ENCODE measurements around the gene IL24. TPM values are rescaled to one million over a fixed set of nuclear protein-coding genes. Genes with fewer than 3 reads are reported as not detected.

Gene IL24
- total RNA-seq, 4 donors from 2014 or later, result not detected

GRCh38 chr1:206863266-206863665 is 34.0 kb upstream of the IL24 start:
- Histone ChIP-seq H3K36me3 (no peaks in the 10 kb centered on the region), H3K4me3 (no peak overlapping the region), H3K4me1 (peaks cover 0 to 8% (median 0%) of the 10 kb centered on the region in 4 donors), H3K27ac (no peak overlapping the region), H3K27me3 (no peaks in the 10 kb centered on the region), H3K9me3 (no peaks in the 10 kb centered on the region)
- 64 to 92% methylated on average over 1 of the region's 1 CpG for WGBS, 2 donors
- TF ChIP-seq, protein P1, sequence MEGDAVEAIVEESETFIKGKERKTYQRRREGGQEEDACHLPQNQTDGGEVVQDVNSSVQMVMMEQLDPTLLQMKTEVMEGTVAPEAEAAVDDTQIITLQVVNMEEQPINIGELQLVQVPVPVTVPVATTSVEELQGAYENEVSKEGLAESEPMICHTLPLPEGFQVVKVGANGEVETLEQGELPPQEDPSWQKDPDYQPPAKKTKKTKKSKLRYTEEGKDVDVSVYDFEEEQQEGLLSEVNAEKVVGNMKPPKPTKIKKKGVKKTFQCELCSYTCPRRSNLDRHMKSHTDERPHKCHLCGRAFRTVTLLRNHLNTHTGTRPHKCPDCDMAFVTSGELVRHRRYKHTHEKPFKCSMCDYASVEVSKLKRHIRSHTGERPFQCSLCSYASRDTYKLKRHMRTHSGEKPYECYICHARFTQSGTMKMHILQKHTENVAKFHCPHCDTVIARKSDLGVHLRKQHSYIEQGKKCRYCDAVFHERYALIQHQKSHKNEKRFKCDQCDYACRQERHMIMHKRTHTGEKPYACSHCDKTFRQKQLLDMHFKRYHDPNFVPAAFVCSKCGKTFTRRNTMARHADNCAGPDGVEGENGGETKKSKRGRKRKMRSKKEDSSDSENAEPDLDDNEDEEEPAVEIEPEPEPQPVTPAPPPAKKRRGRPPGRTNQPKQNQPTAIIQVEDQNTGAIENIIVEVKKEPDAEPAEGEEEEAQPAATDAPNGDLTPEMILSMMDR (IDR thresholded peaks at IDR 0.05), result no peak
- TF ChIP-seq EP300 (IDR thresholded peaks at IDR 0.05) (no peak), POLR2A (IDR thresholded peaks at IDR 0.05) (no peak)
- no peak for DNase-seq (ENCODE audit: low spot score in 2 of 2)

DNA sequence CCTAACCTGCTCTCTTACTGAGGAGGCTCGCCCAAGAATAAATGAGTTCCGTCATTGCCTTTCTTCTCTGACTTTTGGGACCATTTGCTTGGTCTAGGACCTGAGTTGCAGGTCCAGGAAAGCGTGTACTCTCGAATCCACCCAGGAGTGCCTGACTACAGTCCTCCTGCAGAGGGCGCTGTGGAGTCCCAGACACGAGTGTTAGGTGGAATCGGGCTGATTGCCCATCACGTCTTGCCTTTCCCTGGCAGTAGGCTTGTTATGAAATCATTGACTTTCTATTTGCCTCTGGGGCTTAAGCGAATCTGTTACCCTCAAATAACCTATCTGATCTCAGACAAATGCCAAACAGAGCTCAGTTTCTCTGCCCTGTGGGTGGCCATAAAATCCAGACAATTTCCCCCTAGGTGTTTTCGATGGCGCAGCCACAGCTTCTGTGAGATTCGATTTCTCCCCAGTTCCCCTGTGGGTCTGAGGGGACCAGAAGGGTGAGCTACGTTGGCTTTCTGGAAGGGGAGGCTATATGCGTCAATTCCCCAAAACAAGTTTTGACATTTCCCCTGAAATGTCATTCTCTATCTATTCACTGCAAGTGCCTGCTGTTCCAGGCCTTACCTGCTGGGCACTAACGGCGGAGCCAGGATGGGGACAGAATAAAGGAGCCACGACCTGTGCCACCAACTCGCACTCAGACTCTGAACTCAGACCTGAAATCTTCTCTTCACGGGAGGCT is 32.1 kb upstream of the IL24 start, which contains the start of gene IL20:
Gene IL20 (plus strand): TSS at position 685 of the 733 bp plus-strand sequence. CDS start 230 bp downstream, outside the sequence.
- H3K36me3 ChIP-seq, result no peaks in the 10 kb centered on the region
- no peak within 1 kb of the TSS for H3K4me3 ChIP-seq
- H3K27ac ChIP-seq, result peak within 1 kb of the TSS in 1 of 4 donors; percentile 55
- TF ChIP-seq POLR2A (IDR thresholded peaks at IDR 0.05) (no peak), EP300 (IDR thresholded peaks at IDR 0.05) (peak in 1 of 2 donors; percentile 14)
- TF ChIP-seq, protein P1 (IDR thresholded peaks at IDR 0.05), result peak; percentile 49 to 74 (median 64)
- peak; percentile 59 to 82 for DNase-seq (ENCODE audit: low spot score in 2 of 2)
- no peaks in the 10 kb centered on the region for H3K9me3 ChIP-seq
- peaks cover 0 to 8% (median 0%) of the 10 kb centered on the region in 4 donors for H3K4me1 ChIP-seq
- no peaks in the 10 kb centered on the region for H3K27me3 ChIP-seq
- WGBS, 2 donors, result 50% methylated on average over 19 of the region's 19 CpGs

DNA sequence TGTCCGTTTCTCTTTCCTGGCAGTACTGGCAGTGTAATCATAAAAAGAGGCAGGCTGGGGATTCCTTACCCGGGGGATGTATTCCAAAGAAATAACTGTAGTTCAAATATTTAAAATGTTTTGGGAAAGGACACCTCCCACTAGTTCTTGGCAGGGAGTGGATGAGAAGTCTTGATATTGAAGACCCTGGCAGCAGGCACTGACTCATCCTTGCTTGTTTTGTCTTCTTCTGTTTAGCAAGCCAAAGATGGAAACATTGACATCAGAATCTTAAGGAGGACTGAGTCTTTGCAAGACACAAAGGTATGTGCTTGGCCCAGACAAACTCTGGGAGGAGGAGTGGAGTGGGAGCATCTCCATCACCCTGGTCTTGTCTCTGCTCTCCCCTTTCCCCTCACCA is 31.2 kb upstream of the IL24 start:
- no peak overlapping the region for H3K4me3 ChIP-seq
- H3K9me3 ChIP-seq, result no peaks in the 10 kb centered on the region
- WGBS, 2 donors, result 37 to 50% methylated on average over 2 of the region's 2 CpGs
- no peak for TF ChIP-seq POLR2A (IDR thresholded peaks at IDR 0.05)
- TF ChIP-seq, protein P1 (IDR thresholded peaks at IDR 0.05), result no peak
- TF ChIP-seq EP300 (IDR thresholded peaks at IDR 0.05), result no peak
- no peak for DNase-seq (ENCODE audit: low spot score in 2 of 2)
- H3K27me3 ChIP-seq, result no peaks in the 10 kb centered on the region
- H3K36me3 ChIP-seq, result no peaks in the 10 kb centered on the region
- peaks cover 0 to 8% (median 0%) of the 10 kb centered on the region in 4 donors for H3K4me1 ChIP-seq
- H3K27ac ChIP-seq, result peak overlapping the region in 1 of 4 donors; percentile 55

GRCh38 chr1:206867239-206867638 is 30.0 kb upstream of the IL24 start:
- Histone ChIP-seq H3K27ac (no peak overlapping the region), H3K4me3 (no peak overlapping the region), H3K4me1 (peaks cover 0 to 8% (median 0%) of the 10 kb centered on the region in 4 donors), H3K36me3 (no peaks in the 10 kb centered on the region), H3K9me3 (no peaks in the 10 kb centered on the region), H3K27me3 (no peaks in the 10 kb centered on the region)
- TF ChIP-seq, protein P1 (IDR thresholded peaks at IDR 0.05), result no peak
- no peak for TF ChIP-seq POLR2A (IDR thresholded peaks at IDR 0.05)
- TF ChIP-seq EP300 (IDR thresholded peaks at IDR 0.05), result no peak
- no peak for DNase-seq (ENCODE audit: low spot score in 2 of 2)
- WGBS, 2 donors, result 83 to 100% methylated on average over 1 of the region's 1 CpG

DNA sequence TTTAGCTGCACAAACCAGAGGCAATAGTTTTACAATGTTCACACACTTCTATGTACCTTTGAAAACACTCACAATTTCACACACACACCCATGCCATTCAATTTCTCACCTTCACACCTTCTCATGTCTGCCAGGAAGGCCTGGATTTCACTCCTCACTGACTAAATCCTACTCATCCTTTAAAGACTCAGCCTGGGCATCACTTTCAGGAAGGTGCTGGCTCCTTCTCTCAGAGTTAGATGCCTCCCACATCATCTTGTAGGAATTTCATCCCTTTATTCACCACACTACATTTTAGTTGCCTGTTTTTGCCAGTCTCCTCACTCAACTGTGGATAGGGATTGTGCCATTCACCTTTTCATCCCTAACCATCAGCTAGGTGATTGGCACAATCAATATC is 29.5 kb upstream of the IL24 start:
- Histone ChIP-seq H3K27ac (no peak overlapping the region), H3K36me3 (no peaks in the 10 kb centered on the region), H3K4me1 (peaks cover 0 to 8% (median 0%) of the 10 kb centered on the region in 4 donors), H3K4me3 (no peak overlapping the region), H3K27me3 (no peaks in the 10 kb centered on the region), H3K9me3 (no peaks in the 10 kb centered on the region)
- no peak for TF ChIP-seq EP300 (IDR thresholded peaks at IDR 0.05)
- TF ChIP-seq, protein P1 (IDR thresholded peaks at IDR 0.05), result no peak
- no peak for TF ChIP-seq POLR2A (IDR thresholded peaks at IDR 0.05)
- DNase-seq (ENCODE audit: low spot score in 2 of 2), result no peak
